Measurements from ENCODE around the gene HOXD12. TPM values are rescaled to one million over a fixed set of nuclear protein-coding genes. Genes with fewer than 3 reads are reported as not detected.

The HOXD12 gene
- polyA plus RNA-seq, 1 donor = 0.32 TPM

GRCh38 chr2:176130957-176131847, 31.6 kb downstream of the HOXD12 start:
- DNase-seq = no peak

- DNase-seq = no peak
Observed at GRCh38 chr2:176131848-176132158, 32.2 kb downstream of the HOXD12 start.

GRCh38 chr2:176132205-176133171, 32.9 kb downstream of the HOXD12 start:
- DNase-seq = no peak

GRCh38 chr2:176133389-176133788, 33.8 kb downstream of the HOXD12 start:
- no peak for DNase-seq

- DNase-seq = no peak
Observed at GRCh38 chr2:176134035-176134434, 34.4 kb downstream of the HOXD12 start.

- no peak for DNase-seq
Observed at GRCh38 chr2:176135035-176135440, 35.4 kb downstream of the HOXD12 start.

GRCh38 chr2:176136374-176137251, 37.0 kb downstream of the HOXD12 start:
- no peak for DNase-seq

GRCh38 chr2:176137252-176137580, 37.6 kb downstream of the HOXD12 start:
- no peak for DNase-seq

- DNase-seq = no peak
Observed at GRCh38 chr2:176137906-176138305, 38.3 kb downstream of the HOXD12 start.

GRCh38 chr2:176138526-176138922, 38.9 kb downstream of the HOXD12 start:
- DNase-seq = no peak

- no peak for DNase-seq
Observed at GRCh38 chr2:176138923-176139660, 39.5 kb downstream of the HOXD12 start.

- DNase-seq = no peak
Observed at GRCh38 chr2:176139661-176140512, 40.3 kb downstream of the HOXD12 start.

GRCh38 chr2:176140513-176141317, 41.1 kb downstream of the HOXD12 start:
- no peak for DNase-seq

- no peak for DNase-seq
Observed at GRCh38 chr2:176142281-176142680, 42.7 kb downstream of the HOXD12 start.

- no peak for DNase-seq
Observed at GRCh38 chr2:176145085-176145969, 45.7 kb downstream of the HOXD12 start.

- no peak for DNase-seq
Observed at GRCh38 chr2:176146101-176146500, 46.5 kb downstream of the HOXD12 start.

- no peak for DNase-seq
Observed at GRCh38 chr2:176146645-176147044, 47.0 kb downstream of the HOXD12 start.

- DNase-seq = no peak
Observed at GRCh38 chr2:176147210-176147799, 47.7 kb downstream of the HOXD12 start.
